Tibial nerve (tissue), 4 donors: ENCODE data around the gene CS. TPM values are rescaled to one million over a fixed set of nuclear protein-coding genes. Genes with fewer than 3 reads are reported as not detected.
"Not testable (repeated sequence)": the region's sequence is repeated elsewhere in the genome, so short reads cannot be mapped to it uniquely, and the experiment has no call there.

ENCODE experiments used
- DNase-seq, 2 donors: peaks; one replicate each; pipeline ENCODE4 v3.0.0-alpha.2; 2019; ENCODE audit warnings: low spot score in 2 of 2
- H3K27ac ChIP-seq, 4 donors: fragments of 200-600 bp; sonication (generic) in 3 of 4; one replicate each; pipeline ENCODE4 v1.5.1; 2017 to 2019; ENCODE audit warnings: mild to moderate bottlenecking in 1 of 4
- H3K27me3 ChIP-seq, 2 donors: fragments of 200-600 bp; sonication (generic) in 1 of 2; one replicate each; pipeline versions ENCODE4 v1.5.1 to v1.6.0; 2017 to 2019
- H3K36me3 ChIP-seq, 3 donors: fragments of 200-600 bp; sonication (generic); one replicate each; pipeline ENCODE4 v1.5.1; 2018 to 2019
- H3K4me1 ChIP-seq, 4 donors: fragments of 200-600 bp; sonication (generic) in 3 of 4; one replicate each; pipeline ENCODE4 v1.5.1; 2017 to 2019
- H3K4me3 ChIP-seq, 4 donors: fragments of 200-600 bp; sonication (generic) in 3 of 4; one replicate each; pipeline ENCODE4 v1.5.1; 2017 to 2019; ENCODE audit warnings: mild to moderate bottlenecking in 1 of 4, moderate library complexity in 1 of 4
- H3K9me3 ChIP-seq, 4 donors: fragments of 200-600 bp; sonication (generic) in 3 of 4; one replicate each; pipeline ENCODE4 v1.5.1; 2017 to 2019
- CTCF ChIP-seq, 5 experiments: fragments of 200-600 bp in 3 of 5; fragments of 450-650 bp in 2 of 5; sonication (generic) in 3 of 5; IDR thresholded peaks; one replicate each; pipeline ENCODE4 v1.5.1; 2016 to 2019; ENCODE audit warnings: antibody characterized with exemption in 5 of 5, mild to moderate bottlenecking in 3 of 5, moderate library complexity in 2 of 5
- EP300 ChIP-seq, 2 donors: sonication (generic); formaldehyde crosslinking; IDR thresholded peaks; one replicate each; pipeline ENCODE4 v1.6.1; 2017; ENCODE audit warnings: antibody characterized with exemption in 2 of 2, mild to moderate bottlenecking in 1 of 2
- POLR2A ChIP-seq, 2 donors: fragments of 450-650 bp; IDR thresholded peaks; one replicate each; pipeline ENCODE4 v1.6.1; 2017; ENCODE audit warnings: antibody characterized with exemption in 2 of 2, mild to moderate bottlenecking in 2 of 2, moderate library complexity in 2 of 2
- WGBS, 2 donors: methylation state at CpG; one replicate each; pipeline ENCODE4 v1.1.5; 2018; 5-methylcytosine and 5-hydroxymethylcytosine counted together
- total RNA-seq, 4 donors: library from RNA; depleted of rRNA; stranded (reverse); fragments of >200 nt; gene quantifications; one replicate each; pipeline ENCODE4 v1.1.0, GENCODE V29; 2016

Gene CS
- total RNA-seq, 4 donors from 2014 or later: 63.7 to 112 (median 84.2) TPM

DNA sequence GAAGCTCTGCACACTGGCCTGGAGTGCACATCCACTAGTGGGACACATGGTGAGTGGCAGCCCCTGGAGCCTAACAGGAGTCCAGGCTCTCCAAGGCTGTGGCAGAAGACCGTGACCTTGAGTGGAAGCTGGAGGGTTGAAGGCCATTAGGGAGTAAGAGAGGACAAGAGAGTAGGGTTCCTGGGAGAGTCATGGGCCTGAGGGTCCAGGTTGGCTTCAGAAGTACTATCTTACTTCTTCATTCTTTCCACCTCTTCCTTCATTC lies 39.0 kb upstream of the CS start:
- 81% methylated on average over 1 of the region's 1 CpG for WGBS, 2 donors
- TF ChIP-seq POLR2A (IDR thresholded peaks at IDR 0.05): no peak
- TF ChIP-seq CTCF (IDR thresholded peaks at IDR 0.05): no peak
- TF ChIP-seq EP300 (IDR thresholded peaks at IDR 0.05): no peak
- Histone ChIP-seq H3K4me3 (peak overlapping the region in 1 of 4 donors; percentile 20), H3K27ac (peak overlapping the region in 2 of 4 donors; percentile 31 to 76), H3K27me3 (no peaks in the 10 kb centered on the region), H3K4me1 (peaks cover 0 to 6% (median 3%) of the 10 kb centered on the region in 4 donors), H3K9me3 (no peaks in the 10 kb centered on the region), H3K36me3 (peaks cover 0 to 35% (median 10%) of the 10 kb centered on the region in 3 donors)
- no peak for DNase-seq

- Histone ChIP-seq H3K4me1 (peaks cover 0 to 6% (median 3%) of the 10 kb centered on the region in 4 donors), H3K4me3 (peak within 1 kb of the TSS in 1 of 4 donors; percentile 20), H3K27me3 (no peaks in the 10 kb centered on the region), H3K27ac (peak within 1 kb of the TSS in 2 of 4 donors; percentile 31 to 76), H3K9me3 (no peaks in the 10 kb centered on the region), H3K36me3 (peaks cover 0 to 30% (median 4%) of the 10 kb centered on the region in 3 donors)
- TF ChIP-seq EP300 (IDR thresholded peaks at IDR 0.05): no peak
- TF ChIP-seq POLR2A (IDR thresholded peaks at IDR 0.05): no peak
- no peak for TF ChIP-seq CTCF (IDR thresholded peaks at IDR 0.05)
- 27 to 34% methylated on average over 9 of the region's 9 CpGs for WGBS, 2 donors
- DNase-seq: no peak
Observed at GRCh38 chr12:56338308-56339157, 38.4 kb upstream of the CS start, which contains the start of gene IL23A. Gene IL23A (plus strand): TSS chr12:56338884. CDS start chr12:56339045, 161 bp downstream.

DNA sequence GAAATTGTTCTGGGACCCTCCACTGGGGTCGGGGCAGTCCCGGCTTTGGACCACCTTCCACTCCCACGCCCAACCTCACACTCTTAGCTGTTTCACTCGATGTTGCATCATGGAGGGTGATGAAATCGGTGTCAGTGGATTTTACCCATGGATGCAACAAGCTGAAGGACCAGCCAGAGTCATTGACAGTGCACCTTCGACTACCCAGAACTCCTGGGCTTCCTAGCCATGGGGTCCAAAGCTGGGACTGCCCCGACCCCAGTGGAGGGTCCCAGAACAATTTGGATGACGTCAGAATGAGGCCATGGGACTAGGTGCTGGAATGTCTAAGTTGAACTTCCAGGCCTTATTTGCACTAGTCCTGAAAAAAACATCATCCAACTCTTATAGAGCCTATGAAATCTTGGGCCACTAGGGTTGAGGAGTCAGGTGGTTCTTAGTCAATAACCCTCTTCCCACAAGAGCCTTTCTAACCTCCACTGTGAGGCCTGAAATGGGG lies 37.7 kb upstream of the CS start:
- Histone ChIP-seq H3K9me3 (no peaks in the 10 kb centered on the region), H3K27me3 (no peaks in the 10 kb centered on the region), H3K4me3 (no peak overlapping the region), H3K4me1 (peaks cover 0 to 12% (median 8%) of the 10 kb centered on the region in 4 donors), H3K27ac (peak overlapping the region in 1 of 4 donors; percentile 76), H3K36me3 (peaks cover 0 to 23% (median 0%) of the 10 kb centered on the region in 3 donors)
- DNase-seq: no peak
- 76 to 84% methylated on average over 8 of the region's 8 CpGs for WGBS, 2 donors
- TF ChIP-seq POLR2A (IDR thresholded peaks at IDR 0.05) (no peak), EP300 (IDR thresholded peaks at IDR 0.05) (no peak), CTCF (IDR thresholded peaks at IDR 0.05) (no peak)

GRCh38 chr12:56336361-56337167 lies 36.4 kb upstream of the CS start:
- no peak overlapping the region for H3K27ac ChIP-seq
- no peaks in the 10 kb centered on the region for H3K9me3 ChIP-seq
- H3K27me3 ChIP-seq: no peaks in the 10 kb centered on the region
- peaks cover 0 to 10% (median 0%) of the 10 kb centered on the region in 3 donors for H3K36me3 ChIP-seq
- 84% methylated on average over 9 of the region's 9 CpGs for WGBS, 2 donors
- TF ChIP-seq EP300 (IDR thresholded peaks at IDR 0.05) (no peak), CTCF (IDR thresholded peaks at IDR 0.05) (no peak), POLR2A (IDR thresholded peaks at IDR 0.05) (no peak)
- no peak overlapping the region for H3K4me3 ChIP-seq
- no peak for DNase-seq
- peaks cover 0 to 17% (median 10%) of the 10 kb centered on the region in 4 donors for H3K4me1 ChIP-seq

- H3K27me3 ChIP-seq, H3K4me3 ChIP-seq, DNase-seq, H3K9me3 ChIP-seq, H3K36me3 ChIP-seq, H3K27ac ChIP-seq: not testable (repeated sequence)
- H3K4me1 ChIP-seq: peaks cover 0 to 17% (median 10%) of the 10 kb centered on the region in 4 donors
- 95 to 97% methylated on average over 8 of the region's 8 CpGs for WGBS, 2 donors
Observed at GRCh38 chr12:56335527-56335926, 35.4 kb upstream of the CS start.
